ENCODE results near the gene CARMIL3.
A peak's percentile ranks its signal among the peaks of the same experiment; 100 is the strongest.

The CARMIL3 gene

DNA sequence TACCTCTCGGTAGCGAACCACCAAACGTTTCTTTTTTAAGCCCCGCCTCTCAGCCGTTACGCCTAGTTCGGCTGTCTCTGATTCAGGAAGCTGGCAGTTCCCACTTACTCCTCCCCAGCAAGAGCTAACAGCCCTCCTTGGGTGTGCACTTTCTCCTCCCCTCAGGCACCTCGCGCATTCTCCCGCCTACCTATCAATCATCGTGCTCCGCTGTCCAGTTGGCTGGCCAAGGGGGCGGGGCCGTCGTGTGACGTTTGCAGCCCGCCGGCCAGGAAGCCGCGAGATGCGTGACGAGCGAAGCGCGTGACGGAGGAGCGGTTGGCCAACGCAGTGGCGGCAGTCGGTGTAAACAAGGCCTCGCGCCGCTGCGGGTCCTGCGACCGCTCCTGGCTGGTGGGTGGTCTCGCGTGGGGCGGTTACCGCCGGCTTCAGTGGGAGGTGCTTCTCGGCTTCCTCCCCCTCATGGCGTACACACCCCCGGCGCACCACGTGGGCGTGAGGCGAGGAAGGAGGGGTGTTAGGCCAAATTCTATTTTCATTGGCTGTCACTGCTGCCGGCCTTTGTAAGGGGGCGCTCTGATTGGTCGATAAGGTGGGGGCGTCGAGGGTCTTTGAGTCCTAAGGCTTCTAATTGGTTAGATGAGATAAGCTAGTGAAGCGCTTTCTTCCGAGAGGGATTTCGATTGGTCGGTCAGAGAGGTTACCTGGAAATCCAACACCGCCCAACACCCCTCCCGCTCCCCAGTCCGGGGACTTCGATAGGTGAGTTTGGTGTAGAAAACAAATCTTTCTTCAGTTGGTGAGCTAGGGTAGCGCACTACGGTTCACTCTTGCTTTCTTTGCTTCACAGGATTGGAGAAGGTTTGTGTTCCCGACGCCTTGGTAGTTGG is 63.0 kb downstream of the CARMIL3 start, which contains the start of the genes DCAF11 and NRL:
Gene DCAF11 (plus strand): TSS at position 246 of the 890 bp plus-strand sequence. CDS start 818 bp downstream, outside the sequence.
Gene NRL (minus strand): TSS at position 418 of the 890 bp plus-strand sequence. CDS start 32,101 bp downstream, outside the sequence.
- peak; percentile 100 for DNase-seq (ENCODE audit: low read depth, low spot score)

DNA sequence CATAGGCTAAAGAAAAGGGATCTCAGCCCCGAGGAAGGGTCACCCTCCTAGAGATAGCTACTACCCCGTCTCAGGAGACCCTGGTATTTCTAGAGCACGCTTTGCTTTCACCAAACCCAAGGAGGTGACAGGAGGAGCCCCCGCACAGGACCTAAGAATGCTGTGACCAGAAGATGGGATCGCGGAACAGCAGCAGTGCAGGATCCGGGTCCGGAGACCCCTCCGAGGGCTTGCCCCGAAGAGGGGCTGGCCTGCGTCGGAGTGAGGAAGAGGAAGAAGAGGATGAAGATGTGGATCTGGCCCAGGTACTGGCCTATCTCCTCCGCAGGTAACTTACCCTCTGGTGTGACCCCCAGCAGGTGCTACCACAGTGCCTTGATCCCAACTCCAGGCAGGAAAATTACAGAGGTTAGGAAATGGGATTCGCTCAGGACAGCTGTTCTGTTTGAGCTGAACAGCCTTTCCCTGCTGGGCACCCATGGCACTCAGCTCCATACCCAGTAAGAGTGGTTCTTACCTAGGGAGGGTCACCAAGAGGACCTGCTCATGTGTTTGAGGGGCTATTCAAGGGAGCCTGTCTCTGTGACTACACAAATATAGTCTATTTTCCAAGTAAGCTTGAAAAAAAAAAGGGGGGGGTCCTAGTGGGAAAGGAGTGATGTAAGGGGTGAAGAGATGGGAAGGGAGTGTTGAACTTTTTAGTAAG is 63.8 kb downstream of the CARMIL3 start:
- DNase-seq (ENCODE audit: low read depth, low spot score), result no peak

DNA sequence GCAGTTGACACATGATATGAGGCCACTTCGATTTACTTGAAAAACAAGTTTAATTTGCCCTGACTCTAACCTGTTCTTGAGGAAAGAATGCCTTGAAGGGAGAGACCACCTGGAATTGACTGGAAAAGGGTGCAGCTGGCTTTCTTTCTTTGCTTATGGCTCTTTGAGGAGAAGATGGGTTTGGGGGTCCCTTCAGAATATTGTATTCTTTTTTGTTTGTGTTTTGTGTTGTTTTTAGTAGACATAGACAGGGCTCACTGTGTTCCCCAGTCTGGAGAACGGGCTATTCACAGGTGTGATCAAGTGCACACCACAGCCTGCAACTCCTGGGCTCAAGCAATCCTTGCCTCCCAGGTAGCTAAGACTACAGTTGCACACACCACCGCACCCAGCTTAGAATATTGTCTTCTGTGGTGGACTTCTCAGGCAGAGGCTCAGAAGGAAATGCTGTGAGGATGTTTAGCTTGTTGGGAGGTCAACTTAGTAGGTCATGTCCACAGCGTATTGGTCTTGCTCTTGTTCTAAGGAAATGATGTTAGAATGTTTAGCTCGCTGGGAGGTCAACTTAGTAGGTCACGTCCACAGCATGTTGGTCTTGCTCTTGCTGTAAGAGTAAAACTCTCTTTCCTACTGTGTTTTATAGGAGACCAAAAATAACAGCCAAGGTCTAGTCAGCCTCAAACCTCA is 64.5 kb downstream of the CARMIL3 start:
- DNase-seq (ENCODE audit: low read depth, low spot score), result no peak

DNA sequence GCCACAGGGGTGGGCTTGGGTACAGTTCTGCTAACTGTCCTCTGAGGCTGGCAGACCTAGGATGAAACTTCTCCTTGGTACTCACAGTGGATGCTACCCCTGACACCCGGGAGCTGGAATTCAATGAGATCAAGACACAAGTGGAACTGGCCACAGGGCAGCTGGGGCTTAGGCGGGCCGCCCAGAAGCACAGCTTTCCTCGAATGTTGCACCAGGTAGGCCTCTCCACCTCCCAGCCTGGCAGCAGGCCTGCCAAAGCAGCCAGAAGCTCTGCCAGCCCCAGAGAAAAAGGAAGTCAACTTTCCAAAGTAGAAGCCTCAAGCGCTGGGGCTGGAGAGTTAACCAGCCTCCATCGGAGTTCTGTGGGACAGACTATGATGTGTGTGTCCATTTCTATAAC is 65.4 kb downstream of the CARMIL3 start:
- no peak for DNase-seq (ENCODE audit: low read depth, low spot score)

Data from ELF-1 (cell line).